Kasumi-1 (cell line): ENCODE data around the gene GATAD2A.
"Not testable (repeated sequence)": the region's sequence is repeated elsewhere in the genome, so short reads cannot be mapped to it uniquely, and the experiment has no call there.

ENCODE experiments used
- DNase-seq, 2 experiments: peaks; one replicate each; lab custom pipeline; 2025; lab: John Stamatoyannopoulos, UW

Gene GATAD2A

DNA sequence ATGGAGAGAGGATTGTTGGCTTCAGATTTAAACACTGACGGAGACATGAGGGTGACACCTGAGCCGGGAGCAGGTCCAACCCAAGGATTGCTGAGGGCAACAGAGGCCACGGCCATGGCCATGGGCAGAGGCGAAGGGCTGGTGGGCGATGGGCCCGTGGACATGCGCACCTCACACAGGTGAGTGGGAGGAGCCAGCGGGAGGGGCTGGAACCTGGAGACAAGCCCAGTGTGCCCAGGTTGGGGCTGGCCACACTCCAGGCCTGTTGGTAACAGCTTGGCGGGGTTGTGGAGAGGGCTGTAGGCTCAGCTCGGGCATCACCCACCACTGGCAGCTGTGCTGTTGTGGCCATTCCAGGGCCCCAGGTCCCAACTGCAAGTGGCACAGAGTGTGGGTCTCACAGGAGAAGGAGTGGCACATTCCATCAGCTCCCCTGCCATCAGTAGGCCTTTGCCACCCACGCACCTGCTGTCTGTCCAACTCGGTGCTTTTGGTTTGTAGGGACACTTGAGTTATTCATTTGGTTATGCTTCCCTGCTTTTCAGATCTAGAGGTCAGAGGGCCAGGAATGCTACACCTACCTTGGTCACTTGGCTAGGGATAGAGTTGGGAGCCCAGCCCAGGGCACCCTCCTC lies 60.1 kb downstream of the GATAD2A start:
- DNase-seq, result no peak

DNA sequence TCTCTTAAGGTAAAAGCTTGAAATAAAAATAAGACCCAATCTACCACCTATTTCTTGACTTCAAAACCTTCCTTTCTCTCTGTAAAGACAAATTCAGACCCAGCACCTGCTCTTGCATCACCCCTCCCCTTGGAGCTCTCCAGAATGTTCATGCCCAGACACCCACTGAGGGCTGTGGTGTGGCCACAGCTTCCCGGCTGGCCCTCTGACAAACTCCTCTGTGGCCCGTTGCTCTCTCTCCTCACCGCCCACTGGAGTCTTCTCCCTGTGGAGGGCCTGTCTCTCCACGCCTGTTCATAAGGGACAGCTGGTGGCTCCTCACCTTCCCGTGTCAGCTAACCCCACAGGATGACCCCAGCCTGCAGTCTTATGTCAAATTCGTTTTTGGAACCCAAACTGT lies 60.7 kb downstream of the GATAD2A start:
- DNase-seq, result no peak

- DNase-seq, result peak in 1 of 2 experiments; percentile 27
Measured at GRCh38 chr19:19468424-19469050, 63.1 kb downstream of the GATAD2A start.

DNA sequence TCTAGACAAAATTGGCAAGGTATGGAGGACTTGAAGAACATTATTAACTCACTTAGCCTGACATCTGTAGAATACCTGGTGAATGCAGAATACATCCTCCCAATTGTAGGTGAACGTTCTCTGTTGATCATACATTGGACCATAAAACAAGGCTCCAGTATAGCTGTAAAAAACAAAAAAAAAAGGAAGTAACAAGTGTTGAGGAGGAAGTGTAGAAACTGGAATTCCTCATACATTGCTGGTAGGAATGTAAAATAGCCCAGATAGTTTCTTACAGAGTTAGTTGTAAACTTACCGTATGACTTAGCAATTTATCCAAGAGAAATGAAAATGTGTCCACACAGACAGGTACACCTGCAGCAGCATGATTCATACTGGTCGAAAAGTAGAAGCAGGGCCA lies 65.1 kb downstream of the GATAD2A start:
- DNase-seq, result peak; percentile 21 to 55

DNA sequence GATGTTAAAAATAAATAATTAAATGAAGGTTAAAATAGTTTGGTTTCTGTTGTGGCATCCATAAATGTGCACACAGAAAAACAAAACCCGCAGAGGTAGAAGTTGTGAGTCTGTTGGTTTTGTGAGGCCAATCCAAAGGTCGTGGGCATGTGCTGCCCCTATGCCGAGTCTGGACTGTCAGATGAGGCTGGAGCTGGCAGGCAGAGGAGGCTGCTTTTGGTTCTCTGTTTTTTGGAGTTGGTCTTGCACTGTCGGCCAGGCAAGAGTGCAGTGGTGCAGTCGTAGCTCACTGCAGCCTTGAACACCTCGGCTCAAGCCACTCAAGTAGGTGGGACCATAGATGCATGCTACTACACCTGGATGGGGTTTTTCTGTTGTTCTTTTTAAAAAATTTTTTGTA lies 66.2 kb downstream of the GATAD2A start:
- no peak for DNase-seq

DNA sequence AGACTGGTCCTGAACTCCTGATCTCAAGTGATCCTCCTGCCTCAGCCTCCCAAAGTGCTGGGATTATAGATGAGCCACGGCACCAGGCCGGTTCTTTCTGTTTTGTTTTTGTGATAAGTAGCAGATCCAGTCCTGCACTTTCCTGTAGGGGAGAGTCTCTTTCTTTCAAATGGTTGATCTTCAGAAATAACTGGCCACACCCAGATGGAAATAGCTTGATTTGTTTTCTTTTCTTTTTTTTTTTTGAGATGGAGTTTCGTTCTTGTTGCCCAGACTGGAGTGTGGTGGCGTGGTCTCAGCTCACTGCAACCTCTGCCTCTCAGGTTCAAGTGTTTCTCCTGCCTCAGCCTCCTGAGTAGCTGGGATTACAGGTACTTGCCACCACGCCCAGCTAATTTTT lies 66.6 kb downstream of the GATAD2A start:
- not testable (repeated sequence) for DNase-seq

DNA sequence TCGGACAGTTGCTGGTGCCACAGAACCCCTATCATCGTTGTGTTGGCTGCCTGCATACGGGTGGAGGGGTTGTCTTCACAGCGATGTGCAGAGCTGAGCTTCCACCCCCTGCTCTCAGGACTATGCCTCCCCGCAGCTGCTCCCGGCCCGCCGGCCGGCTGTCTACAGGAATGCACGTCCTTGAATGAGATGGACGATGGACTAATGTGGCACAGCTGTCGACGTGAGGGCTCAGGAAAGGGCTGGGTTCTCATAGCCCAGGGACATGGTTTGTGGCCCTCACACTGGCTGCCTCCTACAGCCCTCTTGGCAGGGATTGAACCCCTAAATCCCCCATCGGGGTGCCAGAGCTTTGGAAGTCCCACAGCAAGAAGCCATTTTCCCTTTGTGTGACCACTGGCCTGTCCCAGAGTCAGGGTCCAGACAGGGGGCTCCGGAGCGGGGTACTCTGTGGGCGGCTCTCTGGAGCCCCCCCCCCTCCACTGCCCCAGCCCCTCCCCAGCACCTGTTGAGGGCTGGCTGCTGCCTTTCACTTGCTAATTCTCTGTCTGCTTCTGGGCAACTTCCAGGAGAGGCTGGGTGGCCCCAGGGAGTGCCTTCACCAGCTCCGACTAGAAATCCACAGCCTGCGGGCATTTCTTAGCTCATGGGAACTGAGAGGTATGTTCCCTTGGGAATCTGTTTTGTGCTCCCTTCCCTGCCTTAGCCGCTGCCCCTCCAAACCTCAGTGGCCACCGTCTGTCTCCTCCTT lies 69.7 kb downstream of the GATAD2A start:
- no peak for DNase-seq

DNA sequence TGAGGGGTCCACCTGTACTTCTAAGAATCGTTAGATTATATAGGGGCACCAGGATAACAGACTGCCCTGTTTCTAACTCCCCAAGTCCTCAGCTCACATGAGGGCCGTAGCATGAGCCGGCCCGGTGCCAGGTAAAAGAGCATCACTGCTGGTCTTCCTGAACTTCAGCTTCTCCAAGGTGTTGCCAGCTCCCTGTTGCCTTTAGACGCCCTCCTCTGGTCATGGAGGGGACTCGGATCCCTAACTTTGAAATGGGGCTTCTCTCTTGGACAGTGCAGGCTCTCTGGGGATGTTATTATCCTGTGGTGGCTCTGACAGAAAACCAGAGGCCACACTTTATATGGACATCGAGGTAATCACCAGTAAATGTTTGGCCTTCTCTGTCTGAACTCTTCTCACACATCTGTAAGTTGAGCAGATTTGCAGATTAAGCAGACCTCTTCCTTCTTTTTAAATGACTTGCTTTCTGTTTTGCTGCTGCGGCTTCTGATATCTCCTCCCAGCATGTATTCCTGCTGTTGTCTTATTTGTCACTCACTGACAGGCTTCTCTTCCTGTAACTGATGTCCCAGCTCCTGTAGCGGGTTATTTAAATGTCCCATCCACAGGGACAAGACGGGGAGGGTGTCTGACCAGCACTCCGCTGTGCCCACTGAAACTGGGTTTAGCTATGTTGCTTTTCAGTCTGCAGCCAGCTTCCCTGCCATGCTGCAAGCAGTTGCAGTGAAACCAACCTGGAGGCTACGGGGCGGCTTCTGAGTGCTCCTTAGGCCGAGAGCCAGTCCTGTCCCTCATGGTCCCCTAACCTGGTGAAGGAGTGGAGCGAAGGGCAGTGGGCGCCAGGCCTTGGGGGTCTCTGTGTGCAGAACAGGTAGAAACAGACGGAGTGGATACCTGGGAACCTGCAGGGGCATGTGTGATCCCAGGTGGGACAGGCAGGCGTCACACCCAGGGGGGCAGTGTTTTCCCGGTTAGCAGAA lies 70.7 kb downstream of the GATAD2A start:
- DNase-seq, result peak; percentile 18 to 20

DNA sequence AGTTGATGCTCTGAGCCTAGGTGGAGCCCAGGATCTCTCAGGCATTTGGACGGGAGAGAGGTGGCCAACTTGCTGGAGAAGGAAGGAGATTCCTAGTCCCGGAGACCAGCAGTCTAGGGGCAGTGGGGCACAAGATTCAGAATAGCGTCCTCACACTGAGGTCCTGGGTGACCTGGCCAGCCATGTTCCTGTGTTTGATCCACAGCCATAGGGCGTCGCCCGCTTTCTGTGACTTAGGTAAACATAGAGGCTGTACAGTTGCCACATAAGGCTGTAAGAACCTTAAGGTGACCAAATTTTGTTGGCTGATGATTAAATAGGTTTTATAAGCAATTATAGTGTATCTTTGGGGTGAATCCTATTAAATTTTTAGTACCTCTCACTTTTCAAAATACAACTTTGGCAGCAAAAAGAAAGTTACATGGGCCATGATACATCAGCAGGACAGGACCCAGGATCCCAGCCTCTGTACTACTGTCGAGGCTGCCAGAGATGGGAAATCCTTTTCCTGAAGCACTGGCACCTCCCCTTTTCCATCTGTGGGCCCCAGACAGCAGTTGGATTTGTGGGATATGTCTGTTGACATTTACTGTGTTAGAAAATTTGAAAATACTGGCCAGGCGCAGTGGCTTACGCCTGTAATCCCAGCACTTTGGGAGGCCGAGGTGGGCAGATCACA lies 72.4 kb downstream of the GATAD2A start:
- no peak for DNase-seq

DNA sequence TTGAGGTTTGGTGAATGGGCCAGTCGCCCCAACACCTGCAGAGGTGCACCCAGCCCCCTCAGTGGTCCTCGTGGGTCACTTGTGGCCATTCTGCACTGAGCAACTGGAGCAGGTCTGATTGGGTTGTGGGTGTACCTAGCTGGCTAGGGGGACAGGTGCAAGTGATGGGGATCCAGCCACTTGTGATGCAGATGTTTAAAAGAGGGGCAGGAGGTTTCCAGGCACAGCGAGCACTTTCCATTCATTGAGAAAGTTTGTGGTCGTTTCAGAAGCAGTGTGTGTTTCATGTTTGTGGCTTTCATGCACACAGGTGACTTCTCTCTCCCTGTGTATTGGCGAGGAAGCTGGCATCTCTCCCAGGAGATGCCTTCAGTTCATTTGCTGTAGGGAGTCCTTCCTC lies 75.2 kb downstream of the GATAD2A start:
- no peak for DNase-seq

DNA sequence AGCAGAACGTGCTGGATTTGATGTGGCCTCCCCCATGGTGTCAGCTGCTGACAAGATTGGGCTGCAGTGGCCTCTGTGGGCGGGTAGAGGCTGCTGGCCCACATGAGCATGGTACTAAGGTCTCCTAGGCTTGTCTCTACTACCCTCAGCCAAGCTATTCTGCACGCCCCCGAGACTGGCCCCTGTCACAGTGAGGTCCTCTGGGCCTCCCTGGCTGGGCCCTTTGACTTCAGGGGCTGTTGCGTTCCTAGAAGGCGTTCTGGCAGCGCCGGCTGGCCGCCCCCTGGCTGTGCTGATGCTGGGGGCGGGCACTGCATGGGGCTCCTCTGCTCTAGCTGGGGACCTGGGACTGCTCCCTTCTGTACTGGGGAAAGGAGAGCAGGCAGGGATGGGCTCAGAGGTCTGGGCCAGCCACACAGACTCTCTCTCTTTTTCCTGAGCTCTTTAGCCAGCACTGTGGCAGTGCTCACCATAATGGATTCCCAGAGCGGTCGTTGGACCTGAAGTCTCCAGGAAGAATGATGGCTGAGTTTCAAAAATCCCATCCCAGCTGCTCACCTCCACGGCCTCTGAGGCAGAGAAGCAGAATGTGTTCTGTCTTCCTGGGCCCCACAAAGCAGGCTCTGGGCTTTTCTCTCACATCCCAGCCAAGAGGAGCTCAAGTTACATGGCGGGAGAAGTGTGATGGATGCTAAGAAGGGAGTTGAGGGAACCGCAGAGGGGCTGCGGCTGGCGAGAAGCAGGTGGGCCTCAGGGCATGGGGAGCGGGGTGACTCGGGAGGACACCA lies 77.5 kb downstream of the GATAD2A start:
- DNase-seq, result no peak

DNA sequence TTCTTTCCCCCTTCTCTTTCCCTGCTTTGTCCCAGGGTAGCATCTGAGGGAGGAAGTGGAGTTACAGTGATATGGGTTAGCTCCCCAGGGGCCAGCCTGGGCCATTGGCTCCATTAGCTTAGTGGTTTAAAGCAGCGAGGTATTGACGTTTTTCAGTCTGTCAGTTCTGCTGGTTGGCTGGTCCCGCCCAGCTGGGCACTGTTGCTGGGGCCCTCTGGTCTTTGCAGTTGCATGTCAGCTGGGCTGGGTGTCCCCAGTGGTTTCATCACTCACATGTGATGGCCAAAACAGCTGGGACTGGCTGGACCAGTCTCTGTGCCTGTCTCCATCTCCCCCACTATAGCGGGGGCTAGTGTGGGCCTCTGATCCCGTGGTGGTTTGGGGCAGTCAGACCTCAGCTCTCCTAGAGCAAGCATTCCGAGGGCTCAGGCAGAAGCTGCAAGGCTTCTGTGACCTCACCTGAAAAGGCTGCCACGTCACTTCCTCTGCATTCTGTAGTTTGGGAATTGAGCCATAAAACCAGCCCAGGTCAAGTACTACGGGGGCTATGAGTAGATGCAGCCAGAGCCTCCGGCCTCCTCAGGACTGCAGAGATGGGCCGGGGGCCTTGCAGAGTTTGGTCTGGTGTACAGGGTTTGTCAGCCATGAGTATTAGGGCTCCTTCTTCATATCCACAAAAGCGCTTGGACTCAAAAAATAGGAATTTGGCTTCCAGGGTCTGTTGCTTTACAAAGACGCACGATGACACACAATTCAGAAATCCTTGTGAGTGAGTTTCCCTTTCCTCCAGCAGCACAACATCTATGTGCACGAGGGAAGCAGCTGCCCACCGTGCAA lies 79.9 kb downstream of the GATAD2A start:
- no peak for DNase-seq

GRCh38 chr19:19485998-19486290 lies 80.5 kb downstream of the GATAD2A start:
- DNase-seq, result no peak

DNA sequence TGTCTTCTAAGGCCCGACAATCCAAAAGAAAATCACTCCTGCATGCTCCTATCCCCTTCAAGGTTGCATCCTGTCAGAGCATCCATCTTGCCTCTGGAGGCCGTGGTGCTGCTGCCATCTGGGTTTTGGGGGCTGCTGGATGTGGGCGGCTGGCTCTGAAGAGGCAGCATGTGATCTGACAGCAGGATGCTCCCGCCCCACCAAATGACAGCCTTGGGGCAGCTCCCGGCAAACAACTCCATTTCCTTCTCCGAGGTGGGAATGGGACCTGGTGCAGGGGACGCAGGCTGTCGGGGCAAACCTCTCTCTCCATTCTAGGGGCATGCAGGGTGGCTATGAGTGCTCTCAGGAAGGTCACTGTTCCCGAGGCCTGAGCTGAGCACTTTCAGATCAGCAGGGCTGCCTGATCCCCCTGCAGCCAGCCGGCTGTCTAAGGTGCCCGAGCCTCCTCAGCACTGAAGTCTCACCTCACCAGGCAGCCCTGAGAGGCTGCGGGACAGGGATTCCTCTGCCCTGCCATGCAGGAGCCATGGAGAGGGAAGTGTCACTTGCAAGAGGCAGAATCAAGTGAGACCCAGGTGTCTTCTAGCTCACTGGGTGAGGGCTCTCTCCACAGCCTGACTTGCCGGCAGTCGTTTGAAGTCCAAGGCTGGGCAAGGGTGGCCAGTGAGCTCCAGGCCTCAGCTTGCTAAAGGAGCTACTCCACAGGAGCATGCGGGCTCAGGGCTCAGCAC lies 81.0 kb downstream of the GATAD2A start:
- DNase-seq, result no peak

GRCh38 chr19:19487077-19487949 lies 81.8 kb downstream of the GATAD2A start:
- no peak for DNase-seq

- no peak for DNase-seq
Measured at GRCh38 chr19:19487950-19488874, 82.7 kb downstream of the GATAD2A start.
